NCI-H1694 treated with DMSO at 0.1 percent for 48 hours (cell line): Measurements from ENCODE around the gene KCNJ18.
"Not testable (repeated sequence)": the region's sequence is repeated elsewhere in the genome, so short reads cannot be mapped to it uniquely, and the experiment has no call there.

Experiments
- DNase-seq: peaks from one replicate; lab custom pipeline; 2025; lab: John Stamatoyannopoulos, UW

KCNJ18 gene

GRCh38 chr17:21671437-21671836 is 20.9 kb upstream of the KCNJ18 start:
- DNase-seq: not testable (repeated sequence)

- DNase-seq: not testable (repeated sequence)
Observed at GRCh38 chr17:21671871-21672270, 20.5 kb upstream of the KCNJ18 start.

- not testable (repeated sequence) for DNase-seq
Observed at GRCh38 chr17:21673451-21674241, 18.7 kb upstream of the KCNJ18 start.

DNA sequence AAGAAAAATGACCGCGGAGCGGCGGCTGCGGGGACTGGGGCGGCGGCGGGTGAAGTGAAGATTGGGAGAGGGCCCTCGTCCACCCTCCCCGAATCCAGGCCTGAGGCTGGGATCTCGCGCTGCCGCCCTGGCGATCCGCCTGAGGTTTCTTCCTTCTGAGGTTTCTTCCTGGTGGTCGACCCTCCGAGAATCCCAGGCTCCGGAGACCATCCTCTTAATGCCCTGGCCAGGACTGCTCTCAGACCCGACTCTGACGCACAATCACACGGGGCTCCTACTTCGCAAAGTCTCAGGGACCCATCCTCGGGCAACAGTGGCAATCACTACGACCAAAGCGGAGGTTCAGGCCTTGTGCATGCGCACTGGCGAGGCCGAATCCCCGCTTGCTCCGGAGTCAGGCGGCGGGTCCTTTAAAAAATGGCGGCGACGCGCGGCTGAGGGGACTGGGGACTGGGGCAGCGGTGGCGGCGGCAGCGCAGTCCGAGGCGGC is 18.0 kb upstream of the KCNJ18 start:
- DNase-seq: no peak

DNA sequence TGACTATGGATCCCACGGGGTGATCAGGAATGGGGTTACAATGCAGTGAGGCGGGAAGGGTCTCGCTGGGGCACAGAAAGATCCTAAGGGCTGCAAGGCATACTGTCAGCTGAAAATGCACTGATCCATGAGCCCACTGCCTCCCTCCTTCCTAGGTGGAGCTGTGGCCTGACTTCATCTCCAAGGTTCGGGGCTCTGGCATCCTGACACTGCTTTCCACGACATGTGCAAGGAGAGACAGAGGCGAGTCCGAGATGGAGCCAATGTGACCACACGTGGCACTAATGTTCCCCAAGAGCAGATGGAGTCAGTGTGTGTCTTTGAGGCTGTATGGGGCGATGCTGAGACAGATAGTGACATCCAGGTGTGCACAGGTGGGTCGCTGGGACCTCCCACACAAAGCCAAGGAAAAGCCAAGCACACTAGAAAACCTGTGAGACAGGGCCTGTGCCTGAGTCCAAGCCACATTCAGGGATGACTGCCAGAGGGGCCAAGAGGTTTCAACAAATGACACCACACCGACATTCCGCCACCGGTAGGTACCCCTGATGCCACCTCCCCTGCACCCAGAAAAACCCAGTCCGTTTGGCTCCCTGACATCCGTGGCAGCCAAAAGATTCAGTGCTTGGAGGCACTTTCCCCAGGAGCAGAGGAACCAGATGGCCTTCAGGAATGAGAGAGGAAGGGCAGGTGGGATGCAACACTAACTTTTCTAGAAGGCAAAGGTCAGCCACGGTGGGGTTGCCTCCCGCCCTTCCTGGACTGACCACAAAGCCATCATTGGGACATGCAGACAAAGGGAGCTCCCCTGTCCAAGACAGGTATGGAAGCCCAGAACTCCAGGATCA is 17.2 kb upstream of the KCNJ18 start:
- not testable (repeated sequence) for DNase-seq

GRCh38 chr17:21675739-21676130 is 16.6 kb upstream of the KCNJ18 start:
- not testable (repeated sequence) for DNase-seq

GRCh38 chr17:21676281-21677111 is 15.8 kb upstream of the KCNJ18 start:
- DNase-seq: no peak

DNA sequence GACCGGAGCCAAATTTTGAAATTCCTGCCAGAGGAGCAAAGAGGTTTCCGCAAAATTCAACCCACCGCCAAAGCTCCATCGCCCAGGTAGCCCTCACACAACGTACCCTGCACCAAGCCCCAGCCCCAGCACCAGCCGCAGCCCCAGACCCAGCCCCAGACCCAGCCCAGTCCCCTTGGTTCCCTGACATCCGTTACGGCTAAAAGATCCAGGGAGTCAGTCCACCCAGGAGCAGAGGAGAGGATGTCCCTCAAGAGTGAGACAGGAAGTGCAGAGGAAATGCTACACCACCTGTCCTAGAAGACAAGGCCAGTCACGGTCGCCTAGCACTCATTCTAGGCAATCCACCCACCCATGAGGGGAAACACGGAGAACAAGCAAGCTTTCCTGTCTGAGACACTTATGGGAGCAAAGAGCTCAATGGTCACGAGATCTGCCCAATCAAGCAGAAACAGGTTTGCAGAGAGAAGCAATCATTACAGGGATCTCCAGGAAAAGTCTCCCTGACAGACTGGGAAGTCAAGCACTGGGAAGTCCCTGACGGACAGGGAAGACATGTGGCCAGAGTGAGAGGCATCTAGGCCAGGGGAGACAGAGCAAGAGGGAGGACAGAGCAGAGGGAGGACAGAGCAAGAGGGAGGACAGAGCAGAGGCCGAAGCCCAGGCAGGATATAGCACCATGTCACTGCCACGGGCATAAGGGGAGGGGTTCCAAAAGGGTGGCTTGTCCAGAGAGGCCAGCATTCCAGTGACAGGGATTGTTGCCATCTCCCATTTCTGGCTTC is 15.0 kb upstream of the KCNJ18 start:
- DNase-seq: no peak

GRCh38 chr17:21677911-21678310 is 14.4 kb upstream of the KCNJ18 start:
- DNase-seq: no peak

DNA sequence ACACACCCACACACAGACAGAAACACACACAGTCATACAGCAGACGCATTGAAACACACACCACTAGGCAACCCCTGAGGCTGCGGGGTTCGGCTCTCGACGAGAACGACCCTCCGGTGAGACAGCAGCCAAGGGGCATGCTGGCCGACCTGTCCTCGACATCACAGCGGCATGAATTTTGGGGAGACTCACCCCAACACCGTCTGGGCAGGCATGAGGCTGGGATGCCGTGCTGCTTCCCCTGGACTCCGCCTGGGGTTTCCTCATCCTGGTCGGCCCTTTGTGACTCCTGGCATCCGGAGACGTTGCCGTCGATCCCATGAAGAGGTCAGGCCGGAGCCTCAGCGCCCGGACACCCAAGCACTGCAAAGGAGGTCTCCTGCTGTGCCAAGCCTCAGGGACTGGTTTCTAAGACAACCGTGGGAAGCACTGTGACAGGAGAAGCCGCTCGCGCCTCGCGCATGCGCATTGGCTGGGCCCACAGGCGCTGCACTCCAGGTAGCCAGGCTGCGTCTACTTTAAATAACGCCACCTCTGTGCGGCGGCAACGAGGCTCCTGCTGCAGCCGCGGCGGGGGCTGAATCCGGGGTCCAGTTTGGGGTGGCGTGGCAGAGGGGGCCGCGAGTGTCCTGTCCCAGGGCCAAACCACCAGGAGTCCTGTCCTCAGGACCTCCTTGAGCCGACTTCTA is 13.8 kb upstream of the KCNJ18 start:
- no peak for DNase-seq

- DNase-seq: no peak
Observed at GRCh38 chr17:21679256-21680146, 12.8 kb upstream of the KCNJ18 start.

GRCh38 chr17:21680366-21680765 is 12.0 kb upstream of the KCNJ18 start:
- no peak for DNase-seq

- DNase-seq: not testable (repeated sequence)
Observed at GRCh38 chr17:21680850-21681351, 11.4 kb upstream of the KCNJ18 start.

- not testable (repeated sequence) for DNase-seq
Observed at GRCh38 chr17:21681576-21681975, 10.7 kb upstream of the KCNJ18 start.

- not testable (repeated sequence) for DNase-seq
Observed at GRCh38 chr17:21682130-21682529, 10.2 kb upstream of the KCNJ18 start.

DNA sequence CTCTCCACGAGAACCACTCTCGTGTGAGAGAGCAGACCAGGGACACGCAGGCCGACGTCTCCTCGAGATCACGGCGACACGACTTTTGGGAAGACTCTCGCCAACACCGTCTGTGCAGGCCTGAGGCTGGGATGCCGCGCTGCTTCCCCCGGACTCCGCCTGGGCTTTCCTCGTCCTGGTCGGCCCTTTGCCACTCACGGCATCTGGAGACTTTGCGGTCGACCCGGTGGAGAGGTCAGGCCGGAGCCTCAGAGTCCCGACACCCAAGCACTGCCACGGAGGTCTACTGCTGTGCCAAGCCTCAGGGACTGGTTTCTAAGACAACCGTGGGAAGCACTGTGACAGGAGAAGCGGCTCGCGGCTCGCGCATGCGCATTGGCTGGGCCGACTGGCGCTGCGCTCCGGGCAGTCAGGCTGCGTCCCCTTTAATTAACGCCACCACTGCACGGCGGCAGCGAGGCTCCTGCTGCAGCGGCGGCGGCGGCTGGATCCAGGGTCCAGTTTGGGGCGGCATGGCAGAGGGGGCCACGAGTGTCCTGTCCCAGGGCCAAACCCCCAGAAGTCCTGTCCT is 9.1 kb upstream of the KCNJ18 start:
- DNase-seq: not testable (repeated sequence)

GRCh38 chr17:21683897-21684296 is 8.4 kb upstream of the KCNJ18 start:
- DNase-seq: not testable (repeated sequence)

GRCh38 chr17:21684384-21684783 is 7.9 kb upstream of the KCNJ18 start:
- not testable (repeated sequence) for DNase-seq
